NT2/D1 (cell line): ENCODE results near the gene GRK5.
"Not testable (repeated sequence)": the region's sequence is repeated elsewhere in the genome, so short reads cannot be mapped to it uniquely, and the experiment has no call there.

Source experiments
- SUZ12 ChIP-seq: IDR thresholded peaks from 2 replicates; pipeline ENCODE4 v1.6.1; 2011; ENCODE audit not compliant: insufficient read length, insufficient read depth; ENCODE audit errors: extremely low read depth
- YY1 ChIP-seq: IDR thresholded peaks from 2 replicates; pipeline ENCODE4 v1.6.1; 2011; ENCODE audit not compliant: insufficient read length, insufficient read depth
- ZNF274 ChIP-seq: IDR thresholded peaks from 2 replicates; pipeline ENCODE4 v1.6.1; 2011; ENCODE audit warnings: mild to moderate bottlenecking, low read depth, low read length

DNA sequence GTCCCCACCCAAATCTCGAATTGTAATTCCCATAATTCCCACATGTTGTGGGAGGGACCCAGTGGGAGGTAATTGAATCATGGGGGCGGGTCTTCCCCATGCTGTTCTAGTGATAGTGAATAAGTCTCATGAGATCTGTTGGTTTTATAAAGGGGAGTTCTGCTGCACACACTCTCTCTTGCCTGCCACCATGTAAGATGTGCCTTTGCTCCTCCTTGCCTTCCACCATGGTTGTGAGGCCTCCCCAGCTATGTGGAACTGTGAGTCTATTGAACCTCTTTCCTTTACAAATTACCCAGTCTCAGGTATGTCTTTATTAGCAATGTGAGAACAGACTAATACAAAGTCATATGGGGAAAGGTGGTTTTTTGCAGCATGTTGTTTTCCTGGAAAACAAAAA is 255.8 kb downstream of the GRK5 start:
- TF ChIP-seq YY1, ZNF274, SUZ12: not testable (repeated sequence)
